Osteocyte (in vitro differentiated cells): ENCODE data around the gene RIN2. TPM values are rescaled to one million over a fixed set of nuclear protein-coding genes. Genes with fewer than 3 reads are reported as not detected.
A peak's percentile ranks its signal among the peaks of the same experiment; 100 is the strongest.
"Not testable (repeated sequence)": the region's sequence is repeated elsewhere in the genome, so short reads cannot be mapped to it uniquely, and the experiment has no call there.

Experiments used
- DNase-seq: peaks from one replicate; pipeline ENCODE4 v3.0.0; 2021; ENCODE audit warnings: mixed read lengths; ENCODE audit not compliant: unreplicated experiment; ENCODE audit errors: extremely low spot score
- H3K27ac Mint-ChIP-seq: one replicate; pipeline ENCODE4 v1.8.0; 2021; ENCODE audit warnings: mild to moderate bottlenecking, mixed read lengths; ENCODE audit not compliant: unreplicated experiment
- H3K27me3 Mint-ChIP-seq: one replicate; pipeline ENCODE4 v1.8.0; 2021; ENCODE audit warnings: mixed read lengths; ENCODE audit not compliant: unreplicated experiment
- H3K36me3 Mint-ChIP-seq: one replicate; pipeline ENCODE4 v1.8.0; 2021; ENCODE audit warnings: mixed read lengths; ENCODE audit not compliant: unreplicated experiment
- H3K4me1 Mint-ChIP-seq: one replicate; pipeline ENCODE4 v1.8.0; 2021; ENCODE audit warnings: mixed read lengths; ENCODE audit not compliant: unreplicated experiment
- H3K4me3 Mint-ChIP-seq: one replicate; pipeline ENCODE4 v1.8.0; 2021; ENCODE audit warnings: mild to moderate bottlenecking, moderate library complexity, mixed read lengths; ENCODE audit not compliant: unreplicated experiment
- H3K9me3 Mint-ChIP-seq: one replicate; pipeline ENCODE4 v1.8.0; 2021; ENCODE audit warnings: mixed read lengths; ENCODE audit not compliant: unreplicated experiment
- total RNA-seq: library from RNA; stranded (reverse); gene quantifications from 2 replicates; pipeline ENCODE4 v1.2.1, GENCODE V29; 2021
- TF ChIP-seq, protein P1 (sequence below): fragments of 200-600 bp; sonication (generic); IDR thresholded peaks from 2 replicates; pipeline ENCODE4 v1.5.0; 2021; ENCODE audit warnings: antibody characterized with exemption, mild to moderate bottlenecking, moderate library complexity

RIN2 gene
- total RNA-seq, 1 donor from 2014 or later, result 47.0 TPM

- Mint-ChIP-seq H3K4me1 (peaks cover 17% of the 10 kb centered on the region), H3K9me3 (no peaks in the 10 kb centered on the region), H3K27ac (no peak overlapping the region), H3K4me3 (no peak overlapping the region), H3K27me3 (no peaks in the 10 kb centered on the region), H3K36me3 (peaks cover 38% of the 10 kb centered on the region)
- DNase-seq, result no peak
- TF ChIP-seq, protein P1, sequence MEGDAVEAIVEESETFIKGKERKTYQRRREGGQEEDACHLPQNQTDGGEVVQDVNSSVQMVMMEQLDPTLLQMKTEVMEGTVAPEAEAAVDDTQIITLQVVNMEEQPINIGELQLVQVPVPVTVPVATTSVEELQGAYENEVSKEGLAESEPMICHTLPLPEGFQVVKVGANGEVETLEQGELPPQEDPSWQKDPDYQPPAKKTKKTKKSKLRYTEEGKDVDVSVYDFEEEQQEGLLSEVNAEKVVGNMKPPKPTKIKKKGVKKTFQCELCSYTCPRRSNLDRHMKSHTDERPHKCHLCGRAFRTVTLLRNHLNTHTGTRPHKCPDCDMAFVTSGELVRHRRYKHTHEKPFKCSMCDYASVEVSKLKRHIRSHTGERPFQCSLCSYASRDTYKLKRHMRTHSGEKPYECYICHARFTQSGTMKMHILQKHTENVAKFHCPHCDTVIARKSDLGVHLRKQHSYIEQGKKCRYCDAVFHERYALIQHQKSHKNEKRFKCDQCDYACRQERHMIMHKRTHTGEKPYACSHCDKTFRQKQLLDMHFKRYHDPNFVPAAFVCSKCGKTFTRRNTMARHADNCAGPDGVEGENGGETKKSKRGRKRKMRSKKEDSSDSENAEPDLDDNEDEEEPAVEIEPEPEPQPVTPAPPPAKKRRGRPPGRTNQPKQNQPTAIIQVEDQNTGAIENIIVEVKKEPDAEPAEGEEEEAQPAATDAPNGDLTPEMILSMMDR, result no peak
Measured at GRCh38 chr20:19799325-19799724, 41.3 kb downstream of the RIN2 start.

- TF ChIP-seq, protein P1, result no peak
- no peaks in the 10 kb centered on the region for H3K9me3 Mint-ChIP-seq
- H3K36me3 Mint-ChIP-seq, result peaks cover 48% of the 10 kb centered on the region
- H3K27me3 Mint-ChIP-seq, result no peaks in the 10 kb centered on the region
- no peak overlapping the region for H3K4me3 Mint-ChIP-seq
- H3K4me1 Mint-ChIP-seq, result peaks cover 9% of the 10 kb centered on the region
- DNase-seq, result no peak
- no peak overlapping the region for H3K27ac Mint-ChIP-seq
Measured at GRCh38 chr20:19802099-19802491, 44.0 kb downstream of the RIN2 start.

DNA sequence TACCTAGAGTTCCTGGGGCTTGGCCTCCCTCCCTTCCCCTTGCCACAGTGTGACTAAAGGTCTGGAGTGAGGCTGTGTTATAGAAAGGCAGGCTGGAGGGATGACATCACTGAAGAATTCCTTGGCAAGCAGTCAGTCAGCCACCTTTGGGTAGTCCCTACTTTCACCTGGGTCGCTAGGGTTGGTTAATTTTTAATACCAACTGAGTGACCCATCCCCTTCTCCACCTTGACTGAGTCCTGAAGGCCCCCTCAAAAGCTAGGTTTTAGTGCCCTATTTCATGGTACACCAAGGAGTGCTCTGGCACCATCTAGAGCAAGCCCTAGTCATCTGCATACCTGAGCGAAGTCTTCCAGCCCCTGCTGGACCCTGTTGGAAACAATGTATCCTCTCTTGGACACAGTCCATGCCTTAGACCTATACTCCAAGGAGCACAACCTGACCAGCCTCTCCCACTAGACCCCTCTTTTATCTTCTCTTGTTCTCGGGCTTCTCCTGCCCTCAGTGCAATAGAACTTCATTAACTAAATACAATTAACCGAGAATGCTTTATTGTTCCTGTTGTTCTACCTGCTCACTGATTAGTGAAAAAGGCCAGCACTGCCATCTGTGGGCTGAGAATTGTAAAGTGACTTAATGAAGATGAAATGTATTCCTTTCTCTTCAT, 44.6 kb downstream of the RIN2 start:
- Mint-ChIP-seq H3K27me3 (no peaks in the 10 kb centered on the region), H3K36me3 (peaks cover 48% of the 10 kb centered on the region), H3K4me1 (peaks cover 15% of the 10 kb centered on the region), H3K27ac (no peak overlapping the region), H3K4me3 (no peak overlapping the region), H3K9me3 (no peaks in the 10 kb centered on the region)
- TF ChIP-seq, protein P1, result peak; percentile 18
- DNase-seq, result no peak

- not testable (repeated sequence) for H3K27ac Mint-ChIP-seq, H3K27me3 Mint-ChIP-seq, H3K4me3 Mint-ChIP-seq, H3K9me3 Mint-ChIP-seq, DNase-seq
- peaks cover 46% of the 10 kb centered on the region for H3K36me3 Mint-ChIP-seq
- peaks cover 35% of the 10 kb centered on the region for H3K4me1 Mint-ChIP-seq
Measured at GRCh38 chr20:19806276-19806675, 48.2 kb downstream of the RIN2 start.

GRCh38 chr20:19806806-19807190, 48.7 kb downstream of the RIN2 start:
- DNase-seq, result no peak
- no peaks in the 10 kb centered on the region for H3K9me3 Mint-ChIP-seq
- H3K27me3 Mint-ChIP-seq, result no peaks in the 10 kb centered on the region
- H3K27ac Mint-ChIP-seq, result peak overlapping the region; percentile 23
- TF ChIP-seq, protein P1, result no peak
- peaks cover 40% of the 10 kb centered on the region for H3K4me1 Mint-ChIP-seq
- no peak overlapping the region for H3K4me3 Mint-ChIP-seq
- peaks cover 42% of the 10 kb centered on the region for H3K36me3 Mint-ChIP-seq
